ENCODE data around the gene SPEF2. TPM values are rescaled to one million over a fixed set of nuclear protein-coding genes. Genes with fewer than 3 reads are reported as not detected.

SPEF2 gene
- total RNA-seq, 5 donors from 2014 or later (not counting 1 experiment from before 2014, with no cell fraction given): 6.0 to 12.3 (median 11.3) TPM

DNA sequence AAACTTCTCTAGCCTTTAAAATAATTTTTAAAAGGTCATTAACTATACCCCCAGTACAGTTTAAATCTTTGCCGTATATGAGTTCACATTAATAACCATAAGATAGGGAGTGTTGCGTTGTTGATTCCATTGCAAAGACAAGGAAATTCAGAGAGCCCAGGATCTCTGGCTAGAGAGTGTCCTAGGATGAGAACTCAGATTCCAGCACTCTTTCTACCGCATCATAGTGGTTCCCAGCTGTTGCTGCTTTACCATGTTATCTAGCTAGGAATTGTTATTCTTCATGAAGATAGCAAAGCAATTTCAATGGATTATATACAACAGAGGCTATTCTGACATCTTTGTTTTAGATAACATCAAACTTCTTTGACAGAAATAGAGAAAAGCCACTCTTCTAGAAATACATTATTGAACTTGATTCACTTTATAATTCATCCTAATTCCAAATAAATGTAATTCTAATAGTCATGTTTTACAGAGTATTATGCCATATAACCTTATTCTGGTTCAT is 160.7 kb downstream of the SPEF2 start:
- POLR2A ChIA-PET: interaction anchor here (0.6 to 5.1 kb wide), 8 partner anchors 10 to 147 kb away, joined by 3 to 75 read pairs (median 4); partner anchors contain the start of gene IL7R (in 1 of the 2)
- peak overlapping the region; percentile 58 for H3K27ac ChIP-seq (ENCODE audit: low read length)
- no peaks in the 10 kb centered on the region for H3K27me3 ChIP-seq (replicated peaks in 1 of 2; ENCODE audit: control insufficient read depth in 2 of 2, extremely low read depth in 1 of 2, insufficient read depth in 2 of 2, low read length in 1 of 2)
- CTCF ChIA-PET: interaction anchor here (0.9 to 6.6 kb wide), 22 partner anchors 9 to 153 kb away, joined by 3 to 83 read pairs (median 6); partner anchors contain the start of gene IL7R (in 1 of the 2)
- Mint-ChIP-seq H3K4me1 (peaks cover 75 to 83% (median 78%) of the 10 kb centered on the region in 3 donors), H3K9me3 (no peaks in the 10 kb centered on the region), H3K36me3 (no peaks in the 10 kb centered on the region), H3K27ac (peak overlapping the region; percentile 89 to 95), H3K4me3 (peak overlapping the region; percentile 33 to 65 (median 40)), H3K27me3 (no peaks in the 10 kb centered on the region)
- H3K9me3 ChIP-seq: no peaks in the 10 kb centered on the region
- H3K4me1 ChIP-seq (ENCODE audit: control insufficient read depth in 1 of 2, extremely low read depth in 1 of 2, insufficient read depth in 2 of 2, low read length in 2 of 2): peaks cover 16 to 44% of the 10 kb centered on the region in 2 experiments
- no peaks in the 10 kb centered on the region for H3K36me3 ChIP-seq (ENCODE audit: control insufficient read depth in 2 of 2, extremely low read depth in 1 of 2, insufficient read depth in 1 of 2, low read length in 1 of 2)
- no peak overlapping the region for H3K4me3 ChIP-seq (ENCODE audit: control insufficient read depth in 1 of 2, extremely low read depth in 1 of 2, low read length in 1 of 2)
- WGBS (ENCODE audit: insufficient coverage): no CpG with 5 or more reads among the region's 3 CpGs
- ATAC-seq (replicated peaks in 1 of 4): no peak
- DNase-seq: no peak

DNA sequence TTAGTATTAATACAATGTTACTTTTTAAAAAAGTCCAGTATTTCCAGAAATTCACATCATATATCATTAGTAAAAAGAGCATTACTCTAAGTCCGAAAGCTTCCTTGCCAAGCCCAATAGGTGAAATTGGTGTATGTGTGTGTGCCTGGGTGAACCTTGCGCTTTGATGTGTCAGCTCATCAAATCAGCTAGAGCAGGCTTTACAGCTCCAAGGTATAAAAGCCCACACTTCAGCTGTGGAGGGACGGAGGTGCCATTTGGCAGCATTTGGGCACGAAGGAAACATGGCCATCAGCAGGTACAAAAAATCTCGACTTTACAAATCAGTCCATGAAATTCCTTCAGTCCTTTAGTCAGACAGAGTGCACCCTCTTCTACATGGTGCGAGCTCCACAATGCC is 162.6 kb downstream of the SPEF2 start:
- H3K9me3 ChIP-seq: no peaks in the 10 kb centered on the region
- H3K4me3 ChIP-seq (ENCODE audit: control insufficient read depth in 1 of 2, extremely low read depth in 1 of 2, low read length in 1 of 2): peak overlapping the region in 1 of 2 donors; percentile 10
- ChIA-PET CTCF (interaction anchor here (0.8 to 6.6 kb wide), 18 partner anchors 8 to 145 kb away, joined by 3 to 83 read pairs (median 6); no protein-coding TSS in a partner anchor), POLR2A (interaction anchor here (0.6 to 5.1 kb wide), 16 partner anchors 10 to 101 kb away, joined by 3 to 75 read pairs (median 6); partner anchors contain the start of gene IL7R (in 1 of the 2))
- Mint-ChIP-seq H3K36me3 (no peaks in the 10 kb centered on the region), H3K4me3 (peak overlapping the region; percentile 60 to 69 (median 65)), H3K27me3 (no peaks in the 10 kb centered on the region), H3K4me1 (peaks cover 74 to 84% (median 76%) of the 10 kb centered on the region in 3 donors), H3K9me3 (no peaks in the 10 kb centered on the region), H3K27ac (peak overlapping the region; percentile 93 to 99)
- H3K27me3 ChIP-seq (replicated peaks in 1 of 2; ENCODE audit: control insufficient read depth in 2 of 2, extremely low read depth in 1 of 2, insufficient read depth in 2 of 2, low read length in 1 of 2): no peaks in the 10 kb centered on the region
- H3K36me3 ChIP-seq (ENCODE audit: control insufficient read depth in 2 of 2, extremely low read depth in 1 of 2, insufficient read depth in 1 of 2, low read length in 1 of 2): no peaks in the 10 kb centered on the region
- peaks cover 25 to 58% of the 10 kb centered on the region in 2 experiments for H3K4me1 ChIP-seq (ENCODE audit: control insufficient read depth in 1 of 2, extremely low read depth in 1 of 2, insufficient read depth in 2 of 2, low read length in 2 of 2)
- peak overlapping the region; percentile 53 for H3K27ac ChIP-seq (ENCODE audit: low read length)
- peak in 33 of 35 experiments; percentile 20 to 73 (median 42) for DNase-seq
- 71% methylated on average over 1 of the region's 6 CpGs for WGBS (ENCODE audit: insufficient coverage)
- ATAC-seq (replicated peaks in 1 of 4): peak; percentile 77 to 85 (median 84)

DNA sequence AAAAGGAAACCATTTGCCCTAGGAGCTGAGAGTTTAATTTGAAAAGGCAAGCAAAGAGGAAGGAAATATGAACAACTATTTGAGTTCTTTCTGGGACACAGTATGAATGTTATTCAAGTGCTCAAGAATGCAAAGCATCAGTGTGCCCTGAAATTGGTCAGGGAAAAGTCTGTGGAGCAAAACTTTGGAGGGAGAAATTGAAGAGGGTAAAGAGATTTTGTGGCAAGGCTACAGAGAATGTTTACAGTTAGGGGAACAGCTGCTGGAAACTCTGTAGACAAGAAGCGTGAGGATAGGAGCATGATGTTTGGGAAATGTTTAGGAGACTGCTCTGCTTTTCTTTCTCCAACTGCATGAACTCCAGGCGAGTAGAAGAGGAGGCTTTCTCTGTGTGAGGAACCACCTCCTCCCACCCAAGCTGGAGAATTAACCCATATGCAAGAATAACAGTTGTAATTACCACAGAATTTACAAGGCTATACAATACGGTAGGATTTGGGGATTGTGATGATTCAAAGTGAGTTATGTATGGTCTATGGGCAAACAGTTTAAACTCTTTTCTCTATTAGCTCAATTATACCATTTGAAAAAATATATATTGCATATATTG is 163.6 kb downstream of the SPEF2 start:
- no peaks in the 10 kb centered on the region for H3K36me3 ChIP-seq (ENCODE audit: control insufficient read depth in 2 of 2, extremely low read depth in 1 of 2, insufficient read depth in 1 of 2, low read length in 1 of 2)
- ChIA-PET POLR2A (interaction anchor here (0.5 to 5.1 kb wide), 13 partner anchors 9 to 866 kb away, joined by 3 to 75 read pairs (median 8); partner anchors contain the start of genes BRIX1 (in 1 of the 2) and IL7R (in 1 of the 2)), CTCF (interaction anchor here (0.6 to 6.6 kb wide), 18 partner anchors 9 to 144 kb away, joined by 3 to 83 read pairs (median 6); no protein-coding TSS in a partner anchor)
- ATAC-seq (replicated peaks in 1 of 4) (no peak), DNase-seq (no peak)
- no peaks in the 10 kb centered on the region for H3K36me3 Mint-ChIP-seq
- H3K27me3 Mint-ChIP-seq: no peaks in the 10 kb centered on the region
- peaks cover 82 to 84% (median 83%) of the 10 kb centered on the region in 3 donors for H3K4me1 Mint-ChIP-seq
- no CpG with 5 or more reads among the region's 3 CpGs for WGBS (ENCODE audit: insufficient coverage)
- H3K9me3 ChIP-seq: no peaks in the 10 kb centered on the region
- H3K9me3 Mint-ChIP-seq: no peaks in the 10 kb centered on the region
- no peaks in the 10 kb centered on the region for H3K27me3 ChIP-seq (replicated peaks in 1 of 2; ENCODE audit: control insufficient read depth in 2 of 2, extremely low read depth in 1 of 2, insufficient read depth in 2 of 2, low read length in 1 of 2)
- peaks cover 34 to 66% of the 10 kb centered on the region in 2 experiments for H3K4me1 ChIP-seq (ENCODE audit: control insufficient read depth in 1 of 2, extremely low read depth in 1 of 2, insufficient read depth in 2 of 2, low read length in 2 of 2)
- H3K27ac Mint-ChIP-seq: peak overlapping the region; percentile 95 to 99
- H3K4me3 ChIP-seq (ENCODE audit: control insufficient read depth in 1 of 2, extremely low read depth in 1 of 2, low read length in 1 of 2): peak overlapping the region in 1 of 2 donors; percentile 1
- peak overlapping the region; percentile 58 to 71 (median 60) for H3K4me3 Mint-ChIP-seq
- peak overlapping the region; percentile 53 for H3K27ac ChIP-seq (ENCODE audit: low read length)

- no peaks in the 10 kb centered on the region for H3K27me3 ChIP-seq (replicated peaks in 1 of 2; ENCODE audit: control insufficient read depth in 2 of 2, extremely low read depth in 1 of 2, insufficient read depth in 2 of 2, low read length in 1 of 2)
- no peak overlapping the region for H3K27ac ChIP-seq (ENCODE audit: low read length)
- CTCF ChIA-PET: interaction anchor here (0.6 to 1.4 kb wide), 2 partner anchors 79 to 137 kb away, joined by 3 to 4 read pairs; no protein-coding TSS in a partner anchor
- no peak overlapping the region for H3K4me3 ChIP-seq (ENCODE audit: control insufficient read depth in 1 of 2, extremely low read depth in 1 of 2, low read length in 1 of 2)
- no peaks in the 10 kb centered on the region for H3K36me3 Mint-ChIP-seq
- WGBS (ENCODE audit: insufficient coverage): 100% methylated on average over 1 of the region's 1 CpG
- peaks cover 83 to 88% (median 86%) of the 10 kb centered on the region in 3 donors for H3K4me1 Mint-ChIP-seq
- H3K4me1 ChIP-seq (ENCODE audit: control insufficient read depth in 1 of 2, extremely low read depth in 1 of 2, insufficient read depth in 2 of 2, low read length in 2 of 2): peaks cover 32 to 65% of the 10 kb centered on the region in 2 experiments
- no peaks in the 10 kb centered on the region for H3K9me3 Mint-ChIP-seq
- no peak overlapping the region for H3K4me3 Mint-ChIP-seq
- peak overlapping the region in 1 of 2 donors; percentile 50 for H3K27ac Mint-ChIP-seq
- H3K9me3 ChIP-seq: no peaks in the 10 kb centered on the region
- ATAC-seq (replicated peaks in 1 of 4): no peak
- H3K27me3 Mint-ChIP-seq: no peaks in the 10 kb centered on the region
- POLR2A ChIA-PET: interaction anchor here in 1 of 2 donors (1.8 kb wide), 1 partner anchor 76 kb away, joined by 4 read pairs; no protein-coding TSS in a partner anchor
- H3K36me3 ChIP-seq (ENCODE audit: control insufficient read depth in 2 of 2, extremely low read depth in 1 of 2, insufficient read depth in 1 of 2, low read length in 1 of 2): no peaks in the 10 kb centered on the region
- no peak for DNase-seq
These were observed 165.9 kb downstream of the SPEF2 start for GRCh38 chr5:35783551-35783950.

GRCh38 chr5:35785601-35786085 is 168.0 kb downstream of the SPEF2 start:
- Mint-ChIP-seq H3K27me3 (no peaks in the 10 kb centered on the region), H3K36me3 (peaks cover 3% of the 10 kb centered on the region), H3K27ac (peak overlapping the region; percentile 83 to 91), H3K9me3 (no peaks in the 10 kb centered on the region), H3K4me3 (peak overlapping the region; percentile 54 to 60 (median 55)), H3K4me1 (peaks cover 85 to 89% (median 88%) of the 10 kb centered on the region in 3 donors)
- Histone ChIP-seq H3K27me3 (replicated peaks in 1 of 2; ENCODE audit: control insufficient read depth in 2 of 2, extremely low read depth in 1 of 2, insufficient read depth in 2 of 2, low read length in 1 of 2) (no peaks in the 10 kb centered on the region), H3K9me3 (no peaks in the 10 kb centered on the region), H3K36me3 (ENCODE audit: control insufficient read depth in 2 of 2, extremely low read depth in 1 of 2, insufficient read depth in 1 of 2, low read length in 1 of 2) (no peaks in the 10 kb centered on the region), H3K27ac (ENCODE audit: low read length) (no peak overlapping the region), H3K4me3 (ENCODE audit: control insufficient read depth in 1 of 2, extremely low read depth in 1 of 2, low read length in 1 of 2) (no peak overlapping the region), H3K4me1 (ENCODE audit: control insufficient read depth in 1 of 2, extremely low read depth in 1 of 2, insufficient read depth in 2 of 2, low read length in 2 of 2) (peaks cover 29 to 60% of the 10 kb centered on the region in 2 experiments)
- ChIA-PET POLR2A (interaction anchor here (0.5 to 1.0 kb wide), 7 partner anchors 18 to 1459 kb away, joined by 3 to 7 read pairs (median 3); no protein-coding TSS in a partner anchor), CTCF (interaction anchor here in 1 of 2 donors (0.7 to 1.4 kb wide), 3 partner anchors 9 to 30 kb away, joined by 3 to 4 read pairs (median 3); no protein-coding TSS in a partner anchor)
- peak in 2 of 35 experiments; percentile 25 to 44 for DNase-seq
- ATAC-seq (replicated peaks in 1 of 4): peak; percentile 48 to 90 (median 80)
- WGBS (ENCODE audit: insufficient coverage): 62% methylated on average over 3 of the region's 4 CpGs

- Mint-ChIP-seq H3K27ac (peak overlapping the region in 1 of 2 donors; percentile 76), H3K9me3 (no peaks in the 10 kb centered on the region), H3K27me3 (no peaks in the 10 kb centered on the region), H3K4me1 (peaks cover 85 to 89% (median 88%) of the 10 kb centered on the region in 3 donors), H3K4me3 (no peak overlapping the region), H3K36me3 (peaks cover 3% of the 10 kb centered on the region)
- Histone ChIP-seq H3K4me1 (ENCODE audit: control insufficient read depth in 1 of 2, extremely low read depth in 1 of 2, insufficient read depth in 2 of 2, low read length in 2 of 2) (peaks cover 27 to 42% of the 10 kb centered on the region in 2 experiments), H3K9me3 (no peaks in the 10 kb centered on the region), H3K36me3 (ENCODE audit: control insufficient read depth in 2 of 2, extremely low read depth in 1 of 2, insufficient read depth in 1 of 2, low read length in 1 of 2) (no peaks in the 10 kb centered on the region), H3K27ac (ENCODE audit: low read length) (no peak overlapping the region), H3K27me3 (replicated peaks in 1 of 2; ENCODE audit: control insufficient read depth in 2 of 2, extremely low read depth in 1 of 2, insufficient read depth in 2 of 2, low read length in 1 of 2) (no peaks in the 10 kb centered on the region), H3K4me3 (ENCODE audit: control insufficient read depth in 1 of 2, extremely low read depth in 1 of 2, low read length in 1 of 2) (no peak overlapping the region)
- DNase-seq (no peak), ATAC-seq (replicated peaks in 1 of 4) (no peak)
- WGBS (ENCODE audit: insufficient coverage): 71% methylated on average over 2 of the region's 4 CpGs
- ChIA-PET CTCF (interaction anchor here (0.7 to 0.8 kb wide), 2 partner anchors 23 to 145 kb away, joined by 3 read pairs; no protein-coding TSS in a partner anchor), POLR2A (interaction anchor here in 1 of 2 donors (0.9 kb wide), 1 partner anchor 46 kb away, joined by 5 read pairs; no protein-coding TSS in a partner anchor)
These were observed 171.1 kb downstream of the SPEF2 start for GRCh38 chr5:35788724-35789123.
